ENCODE data around the gene HIP1. TPM values are rescaled to one million over a fixed set of nuclear protein-coding genes. Genes with fewer than 3 reads are reported as not detected.
"Not testable (repeated sequence)": the region's sequence is repeated elsewhere in the genome, so short reads cannot be mapped to it uniquely, and the experiment has no call there.

The HIP1 gene
- total RNA-seq, 1 donor from 2014 or later = 15.6 TPM

DNA sequence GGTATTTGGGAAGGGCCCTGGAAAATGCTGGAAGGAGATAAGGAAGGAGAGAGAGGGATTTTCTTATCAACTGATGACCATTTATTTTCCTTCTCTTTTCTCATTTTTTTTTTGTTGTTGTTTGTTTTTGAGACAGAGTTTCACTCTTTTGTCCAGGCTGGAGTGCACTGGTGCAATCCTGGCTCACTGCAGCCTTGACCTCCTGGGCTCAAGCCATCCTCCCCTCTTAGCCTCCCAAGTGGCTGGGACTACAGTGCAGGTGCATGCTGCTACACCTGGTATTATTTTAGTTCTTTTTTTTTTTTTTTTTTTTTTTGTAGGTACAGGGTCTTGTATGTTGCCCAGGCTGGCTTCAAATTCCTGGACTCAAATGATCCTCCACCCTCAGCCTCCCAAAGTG is 52.2 kb downstream of the HIP1 start:
- no peak for DNase-seq (ENCODE audit: low read depth, low spot score)

DNA sequence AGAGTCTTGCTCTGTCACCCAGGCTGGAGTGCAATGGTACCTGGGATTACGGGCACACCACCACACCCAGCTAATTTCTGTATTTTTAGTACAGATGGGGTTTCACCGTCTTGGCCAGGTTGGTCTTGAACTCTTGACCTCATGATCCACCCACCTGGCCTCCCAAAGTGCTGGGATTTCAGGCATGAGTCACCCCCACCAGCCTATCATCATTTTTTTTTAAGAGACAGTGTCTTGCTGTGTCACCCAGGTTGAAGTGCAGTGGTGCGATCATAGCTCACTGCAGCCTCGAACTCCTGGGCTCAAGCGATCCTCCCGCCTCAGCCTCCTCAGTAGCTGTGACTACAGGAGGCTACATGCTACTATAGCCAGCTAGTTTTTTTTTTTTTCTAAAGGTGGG is 56.7 kb downstream of the HIP1 start:
- DNase-seq (ENCODE audit: low read depth, low spot score) = not testable (repeated sequence)

DNA sequence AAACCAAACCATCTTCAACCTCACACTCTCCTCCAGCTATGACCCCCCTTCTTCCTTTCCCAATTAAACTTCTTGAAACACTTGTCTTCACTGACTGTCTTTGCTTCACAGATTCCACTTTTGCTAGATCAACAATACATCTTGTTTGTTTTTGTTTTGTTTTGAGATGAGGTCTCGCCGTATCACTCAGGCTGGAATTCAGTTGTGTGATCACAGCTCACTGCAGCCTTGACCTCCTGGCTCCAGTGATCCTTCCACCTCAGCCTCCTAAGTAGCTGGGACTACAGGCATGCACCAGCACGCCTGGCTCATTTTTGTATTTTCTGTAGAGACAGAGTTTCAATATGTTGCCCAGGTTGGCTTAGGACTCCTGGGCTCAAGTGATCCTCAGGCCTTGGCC is 59.7 kb downstream of the HIP1 start:
- DNase-seq (ENCODE audit: low read depth, low spot score) = no peak

DNA sequence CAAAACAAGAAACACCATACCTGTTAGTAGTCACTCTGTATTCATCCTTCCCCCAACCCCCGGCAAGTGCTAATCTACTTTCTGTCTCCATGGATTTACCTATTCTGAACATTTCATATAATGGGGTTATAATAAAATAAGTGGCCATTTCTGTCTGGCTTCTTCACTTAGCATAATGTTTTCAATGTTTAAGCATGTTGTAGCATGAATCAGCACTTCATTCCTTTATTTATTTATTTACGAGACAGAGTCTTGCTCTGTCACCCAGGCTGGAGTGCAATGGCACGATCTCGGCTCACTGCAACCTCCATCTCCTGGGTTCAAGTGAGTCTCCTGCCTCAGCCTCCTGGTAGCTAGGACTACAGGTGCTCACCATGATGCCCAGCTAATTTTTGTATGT is 69.2 kb downstream of the HIP1 start:
- DNase-seq (ENCODE audit: low read depth, low spot score) = no peak

DNA sequence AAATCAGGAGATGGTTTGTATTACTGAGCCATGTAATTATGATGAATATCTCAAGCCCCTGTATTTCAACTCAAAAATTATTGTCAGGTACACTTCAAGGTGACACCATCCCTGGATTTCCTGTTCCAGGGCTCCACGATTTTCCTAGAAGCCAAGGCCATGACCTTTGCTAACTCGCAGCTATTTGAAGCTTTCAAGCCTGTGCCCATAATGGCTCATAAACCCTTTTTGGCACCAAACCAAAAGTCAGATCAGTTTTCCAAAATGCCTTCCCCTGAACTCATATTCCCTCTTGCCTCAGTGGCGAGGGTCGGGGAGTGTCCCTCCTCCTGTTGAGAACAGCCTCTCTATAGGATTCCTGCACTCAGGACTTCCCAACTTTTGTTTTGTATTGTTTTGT is 70.8 kb downstream of the HIP1 start:
- DNase-seq (ENCODE audit: low read depth, low spot score) = no peak

DNA sequence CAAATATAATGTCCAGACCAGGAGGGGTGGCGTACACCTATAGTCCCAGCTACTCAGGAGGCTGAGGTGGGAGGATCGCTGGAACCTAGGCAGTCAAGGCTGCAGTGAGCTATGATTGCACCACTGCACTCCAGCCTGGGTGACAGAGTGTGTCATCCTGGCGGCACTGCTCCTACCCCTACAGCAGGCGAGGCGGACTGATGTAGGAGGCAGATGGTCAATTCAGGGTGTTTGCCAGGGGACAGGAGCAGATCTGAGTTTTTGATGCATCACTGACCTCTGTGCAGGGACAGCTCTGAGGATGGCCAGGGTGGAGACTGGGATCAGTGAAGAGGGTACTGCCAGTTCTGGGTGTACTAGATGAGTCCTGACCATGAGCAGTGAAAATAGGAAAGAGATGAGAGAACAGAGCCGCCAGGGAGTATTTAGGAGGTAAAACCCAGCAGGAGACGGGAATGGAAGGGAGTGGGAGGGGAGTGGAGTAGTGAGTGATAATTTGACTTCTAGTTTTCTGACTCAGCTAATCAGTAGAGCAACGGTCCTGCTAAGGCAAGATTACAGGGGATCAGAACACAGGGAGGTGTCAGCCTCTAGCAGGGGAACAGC is 75.3 kb downstream of the HIP1 start:
- no peak for DNase-seq (ENCODE audit: low read depth, low spot score)

DNA sequence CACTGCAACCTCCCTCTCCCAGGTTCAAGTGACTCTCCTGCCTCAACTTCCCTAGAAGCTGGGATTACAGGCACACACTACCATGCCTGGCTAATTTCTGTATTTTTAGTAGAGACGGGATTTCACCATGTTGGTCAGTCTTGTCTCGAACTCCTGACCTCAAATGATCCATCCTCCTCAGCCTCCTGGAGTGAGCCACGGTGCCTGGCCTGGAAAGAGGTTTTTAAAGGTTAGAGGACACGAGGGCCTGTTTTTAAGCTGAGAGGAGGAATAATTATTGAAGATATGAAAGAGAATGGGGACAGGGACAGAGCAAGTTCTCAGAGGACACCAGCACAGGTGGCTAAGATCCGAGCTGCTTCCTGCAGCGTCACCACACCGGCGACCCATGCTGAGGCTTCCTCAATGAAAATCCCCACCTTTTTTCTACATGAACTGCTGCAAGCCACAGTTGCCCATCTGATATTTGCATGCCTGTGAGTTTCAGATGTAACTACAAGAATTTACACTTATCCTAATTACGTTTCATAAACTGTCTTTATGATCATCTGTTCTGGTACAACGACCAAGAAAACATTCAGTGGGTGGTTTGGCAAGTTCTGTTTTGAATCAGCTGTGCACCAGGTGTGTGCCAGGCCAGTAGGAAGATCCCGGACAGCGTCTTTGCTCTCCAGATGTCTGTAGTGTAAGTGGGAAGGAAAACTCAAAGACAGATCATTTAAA is 76.0 kb downstream of the HIP1 start:
- DNase-seq (ENCODE audit: low read depth, low spot score) = no peak

DNA sequence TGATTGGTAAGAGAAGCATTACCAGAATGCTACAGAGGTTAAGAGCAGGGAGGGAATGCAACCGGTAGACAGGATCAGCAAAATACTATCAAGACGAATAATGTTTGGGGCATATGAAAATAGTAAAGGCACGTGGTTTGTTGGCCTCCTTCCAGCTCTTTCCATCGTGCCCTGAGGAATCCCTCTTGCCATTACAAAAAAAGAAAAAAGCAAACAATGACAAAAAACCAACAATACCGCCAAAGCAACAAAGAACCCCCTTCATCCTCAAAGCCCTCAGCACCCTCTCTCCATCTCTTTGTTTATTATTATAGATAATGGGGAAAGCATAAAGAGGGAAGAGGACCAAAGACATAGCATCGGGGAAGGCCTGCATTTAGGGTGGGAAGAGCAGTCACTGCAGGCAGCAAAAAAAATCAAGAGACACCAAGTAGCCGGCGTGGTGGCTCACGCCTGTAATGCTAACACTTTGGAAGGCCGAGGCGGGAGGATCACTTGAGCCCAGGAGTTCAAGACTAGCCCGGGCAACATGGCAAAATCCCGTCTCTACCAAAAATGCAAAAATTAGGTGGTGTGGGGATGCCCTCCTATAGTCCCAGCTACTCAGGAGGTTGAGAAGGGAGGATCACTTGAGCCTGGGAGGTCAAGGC is 78.0 kb downstream of the HIP1 start:
- DNase-seq (ENCODE audit: low read depth, low spot score) = no peak

DNA sequence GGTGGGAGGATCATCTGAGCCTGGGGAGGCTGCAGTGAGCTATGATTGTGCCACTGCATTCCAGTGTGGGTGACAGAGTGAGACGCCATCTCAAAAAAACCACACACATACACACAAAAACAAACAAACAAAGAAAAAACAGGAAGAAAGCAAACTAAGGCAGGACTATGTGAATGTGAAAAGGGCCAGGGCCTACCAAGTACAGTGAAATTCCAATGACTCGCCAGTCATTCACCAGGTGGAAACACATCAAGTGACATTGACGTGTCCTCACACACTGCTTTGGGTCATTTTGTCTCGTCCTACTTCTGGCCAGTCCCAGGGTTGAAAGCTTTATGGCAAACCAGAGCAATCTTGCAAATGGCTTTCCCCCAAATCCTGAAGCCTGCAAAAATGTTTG is 79.9 kb downstream of the HIP1 start:
- DNase-seq (ENCODE audit: low read depth, low spot score) = no peak

DNA sequence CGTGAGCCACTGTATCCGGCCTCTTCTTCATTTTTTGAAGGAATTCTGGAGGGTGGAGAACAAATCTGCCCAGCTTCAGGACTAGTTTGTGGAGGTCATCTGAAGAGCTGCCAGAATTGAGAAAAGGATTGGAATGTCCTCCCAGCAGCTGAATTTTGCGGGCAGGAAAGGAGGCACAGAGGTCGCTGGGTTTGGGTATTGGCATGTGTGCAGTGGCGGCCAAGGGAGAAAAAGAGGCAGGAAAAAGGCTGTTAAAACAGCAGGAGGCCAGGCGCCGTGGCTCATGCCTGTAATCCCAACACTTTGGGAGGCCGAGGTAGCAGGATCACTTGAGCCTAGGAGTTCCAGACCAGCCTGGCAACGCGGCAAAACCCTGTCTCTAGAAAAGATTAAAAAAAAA is 80.4 kb downstream of the HIP1 start:
- no peak for DNase-seq (ENCODE audit: low read depth, low spot score)

DNA sequence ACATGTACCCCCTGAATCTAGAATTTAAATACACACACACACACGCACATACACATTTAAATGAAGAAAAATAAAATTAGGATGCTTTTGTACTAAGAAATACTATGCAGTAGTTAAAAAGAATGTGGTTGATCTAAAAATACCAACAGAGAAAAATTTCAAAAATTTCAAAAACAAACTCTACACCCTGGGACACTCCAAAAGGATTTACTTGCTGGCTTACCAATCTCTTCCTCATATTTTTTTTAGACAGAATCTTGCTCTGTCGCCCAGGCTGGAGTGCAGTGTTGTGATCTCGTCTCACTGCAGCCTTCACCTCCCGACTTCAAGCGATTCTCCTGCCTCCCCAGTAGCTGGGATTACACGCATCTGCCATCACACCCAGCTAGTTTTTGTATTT is 80.9 kb downstream of the HIP1 start:
- DNase-seq (ENCODE audit: low read depth, low spot score) = no peak

DNA sequence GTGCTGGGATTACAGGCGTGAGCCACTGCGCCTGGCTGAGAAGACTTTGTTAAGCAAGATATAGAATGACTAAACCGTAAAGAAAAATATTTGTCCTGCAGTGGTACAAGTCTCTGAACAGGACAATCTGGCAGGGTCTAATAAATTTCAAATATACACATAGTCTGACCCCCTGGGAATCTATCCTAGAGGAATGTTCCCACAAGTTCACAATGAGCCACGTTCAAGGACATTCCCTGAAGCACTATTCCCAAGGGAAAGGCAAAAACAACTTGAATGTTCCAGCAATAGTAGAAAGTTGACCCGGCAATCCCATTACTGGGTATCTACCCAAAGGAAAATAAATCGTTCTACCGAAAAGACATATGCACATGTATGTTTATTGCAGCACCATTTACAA is 82.0 kb downstream of the HIP1 start:
- no peak for DNase-seq (ENCODE audit: low read depth, low spot score)

DNA sequence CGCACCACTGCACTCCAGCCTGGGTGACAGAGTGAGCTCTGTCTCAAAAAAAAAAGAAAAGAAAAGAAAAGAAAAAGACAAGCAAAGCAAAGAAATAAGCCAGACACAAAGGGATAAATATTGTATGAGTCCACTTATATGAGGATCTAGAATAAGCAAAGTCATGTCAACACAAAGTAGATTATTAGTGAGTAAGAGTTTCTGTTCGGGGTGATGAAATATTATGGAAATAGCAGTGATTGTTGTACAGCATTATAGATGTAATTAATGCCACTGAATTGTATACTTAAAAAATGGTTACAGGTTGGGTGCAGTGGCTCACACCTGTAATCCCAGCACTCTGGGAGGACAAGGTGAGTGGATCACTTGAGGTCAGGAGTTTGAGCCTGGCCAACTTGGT is 83.2 kb downstream of the HIP1 start:
- DNase-seq (ENCODE audit: low read depth, low spot score) = no peak

DNA sequence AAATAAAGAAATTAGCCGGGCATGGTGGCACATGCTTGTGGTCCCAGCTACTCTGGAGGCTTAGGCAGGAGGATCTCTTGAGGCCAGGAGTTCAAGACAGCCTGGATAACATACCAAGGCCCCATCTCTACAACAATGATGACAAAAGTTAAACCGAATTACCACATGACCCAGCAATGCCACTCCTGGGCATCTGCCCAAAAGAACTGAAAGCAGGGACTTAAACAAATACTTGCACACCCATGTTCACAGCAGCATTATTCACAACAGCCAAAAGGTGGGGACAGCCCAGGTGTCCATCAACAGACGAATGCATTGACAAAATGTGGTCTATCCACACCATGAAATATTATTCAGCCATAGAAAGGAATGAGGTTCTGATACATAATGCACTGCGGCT is 83.9 kb downstream of the HIP1 start:
- no peak for DNase-seq (ENCODE audit: low read depth, low spot score)

DNA sequence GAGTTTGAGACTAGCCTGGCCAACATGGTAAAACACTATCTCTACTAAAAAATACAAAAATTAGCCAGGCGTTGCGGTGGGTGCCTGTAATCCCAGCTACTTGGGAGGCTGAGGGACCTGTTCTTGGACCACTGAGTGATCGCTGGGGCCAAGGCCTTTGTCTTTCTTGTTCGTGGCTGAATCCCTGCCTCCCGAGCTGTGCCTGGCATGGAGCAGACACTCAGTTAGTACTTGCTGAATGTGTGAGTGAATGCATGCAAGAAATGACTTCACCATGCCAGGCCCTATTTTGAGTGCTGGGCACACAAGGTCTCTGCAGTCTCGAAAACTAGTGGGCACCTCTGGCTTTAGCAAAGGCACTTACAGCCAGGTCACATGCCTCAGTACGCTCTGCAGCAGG is 85.1 kb downstream of the HIP1 start:
- DNase-seq (ENCODE audit: low read depth, low spot score) = no peak

DNA sequence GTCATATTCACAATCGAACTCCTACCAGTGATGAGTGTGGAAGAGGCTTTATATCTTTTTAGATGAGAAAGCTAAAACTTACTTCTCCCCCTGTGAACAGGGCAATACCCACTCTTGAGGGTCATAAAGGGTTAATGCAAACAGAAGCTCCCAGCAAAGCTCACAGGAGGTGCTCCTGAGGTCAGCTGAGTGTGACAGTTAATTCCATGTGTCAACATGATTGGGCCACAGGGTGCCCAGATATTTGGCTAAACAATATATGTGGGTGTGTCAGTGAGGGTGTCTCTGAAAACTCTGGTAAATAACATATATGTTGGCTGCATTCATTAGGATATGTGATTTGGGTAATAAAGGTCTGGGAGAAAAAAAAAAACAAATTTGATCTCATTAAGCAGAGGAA is 86.0 kb downstream of the HIP1 start:
- DNase-seq (ENCODE audit: low read depth, low spot score) = no peak

DNA sequence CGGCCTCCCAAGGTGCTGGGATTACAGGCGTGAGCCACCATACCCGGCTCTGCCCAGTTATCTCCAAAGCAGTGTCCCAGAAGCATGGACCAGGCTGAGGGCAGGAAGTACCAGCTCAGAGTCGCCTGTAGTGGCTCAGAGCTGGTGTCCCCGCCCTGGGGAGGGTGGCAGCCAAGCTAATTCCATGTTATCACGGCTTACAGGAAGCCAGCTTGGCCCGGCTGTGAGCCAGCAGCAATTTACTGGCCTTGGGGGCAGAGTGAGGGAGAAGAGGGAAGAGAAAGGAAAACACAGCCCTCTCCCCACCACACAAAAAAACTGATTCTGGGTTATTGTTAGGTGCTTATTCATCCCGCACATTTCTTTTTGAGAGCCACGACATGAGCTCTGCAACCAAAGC is 88.1 kb downstream of the HIP1 start:
- peak; percentile 41 for DNase-seq (ENCODE audit: low read depth, low spot score)

DNA sequence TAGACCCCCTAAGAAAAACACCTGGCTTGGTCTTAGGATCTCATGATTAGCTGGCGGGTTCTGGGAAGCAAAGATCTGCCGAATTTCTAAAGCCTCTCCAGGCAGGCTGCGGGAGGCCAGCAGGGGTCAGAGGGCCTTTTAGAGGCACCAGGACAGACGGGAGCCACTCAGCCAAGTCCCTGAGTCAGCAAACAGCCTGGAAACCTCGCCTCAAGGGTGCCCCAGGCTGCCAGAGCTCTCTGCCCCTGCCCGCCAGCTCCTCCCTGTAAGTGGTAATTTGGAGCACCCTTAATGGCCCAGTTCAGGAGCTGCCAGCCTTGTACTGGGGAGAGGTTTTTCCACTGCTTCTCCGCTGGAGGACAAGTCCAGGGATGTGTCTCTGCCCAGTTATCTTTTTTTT is 88.7 kb downstream of the HIP1 start:
- no peak for DNase-seq (ENCODE audit: low read depth, low spot score)

DNA sequence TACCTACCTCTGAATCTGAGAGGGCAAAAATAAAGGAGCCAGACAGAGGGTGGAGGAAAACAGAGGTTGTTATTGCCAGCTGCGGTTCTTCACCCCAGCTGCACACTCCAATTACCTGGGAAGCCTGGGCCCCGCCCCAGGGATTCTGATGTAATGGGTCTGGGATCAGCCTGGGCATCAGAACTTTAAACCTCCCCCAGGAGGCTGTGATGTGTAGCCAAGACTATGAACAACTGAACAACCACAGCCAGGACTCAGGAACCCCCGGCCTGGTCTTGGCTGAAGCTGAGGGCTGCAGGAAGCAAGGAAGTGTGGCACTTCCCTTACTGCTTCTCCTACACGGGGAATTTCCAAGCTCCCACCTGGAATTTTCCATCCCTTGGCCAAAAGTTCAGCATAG is 89.3 kb downstream of the HIP1 start:
- peak; percentile 30 for DNase-seq (ENCODE audit: low read depth, low spot score)

DNA sequence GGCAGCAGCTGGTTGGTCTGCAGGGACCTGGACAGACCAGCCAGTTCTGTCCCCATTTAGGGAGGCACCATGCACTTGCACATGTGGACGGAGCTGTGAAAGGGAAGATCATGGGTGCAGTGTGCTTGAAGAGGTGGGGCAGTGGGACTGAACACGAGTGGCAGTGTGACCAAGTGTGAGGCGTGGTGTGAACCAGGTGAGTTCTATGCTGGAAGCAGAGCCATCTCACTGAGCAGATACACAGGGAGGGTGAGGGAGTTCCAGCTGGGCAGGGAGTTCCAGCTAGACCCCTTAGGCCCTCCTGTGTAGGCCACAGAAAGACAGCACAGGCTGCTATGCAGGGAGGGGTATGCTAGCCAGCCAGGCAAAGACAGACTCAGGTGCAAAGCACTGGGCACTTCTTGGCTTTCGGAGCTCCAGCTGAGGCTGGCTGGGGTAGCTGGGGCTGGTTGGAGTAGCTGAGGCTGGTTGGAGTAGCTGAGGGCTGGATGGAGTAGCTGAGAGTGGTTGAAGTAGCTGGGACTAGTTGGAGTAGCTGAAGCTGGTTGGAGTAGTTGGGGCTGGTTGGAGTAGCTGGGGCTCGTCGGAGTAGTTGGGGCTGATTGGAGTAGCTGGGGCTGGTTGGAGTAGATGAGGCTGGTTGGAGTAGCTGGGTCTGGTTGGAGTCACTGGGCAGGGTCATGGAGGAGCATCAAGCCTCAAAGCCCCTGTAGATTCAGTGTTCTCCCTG is 90.9 kb downstream of the HIP1 start:
- no peak for DNase-seq (ENCODE audit: low read depth, low spot score)

DNA sequence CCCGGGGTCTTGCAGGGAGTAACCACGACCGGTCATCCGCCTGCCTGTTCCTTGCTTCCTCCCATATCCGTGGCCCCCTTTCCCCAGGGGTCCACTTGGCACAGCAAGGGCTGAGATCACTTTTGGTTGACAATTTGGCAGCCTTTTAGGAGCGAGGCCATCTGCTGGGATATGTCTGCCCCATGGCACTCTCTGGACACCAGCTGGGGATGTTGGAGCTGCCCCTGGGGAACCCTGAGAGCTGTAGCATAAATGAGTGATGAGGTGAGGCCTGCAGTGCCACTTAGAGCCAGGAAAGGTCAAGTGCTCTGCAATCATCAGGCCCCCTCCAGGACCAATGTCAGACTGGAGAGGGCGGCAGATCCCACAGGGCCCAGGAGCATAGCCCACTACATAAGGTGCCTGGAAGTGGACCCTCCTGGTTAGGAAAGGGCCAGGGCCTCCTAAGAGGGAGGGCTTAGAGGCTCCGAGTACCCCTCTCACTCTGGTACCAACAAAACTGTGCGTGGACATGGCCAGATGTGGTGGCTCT is 92.1 kb downstream of the HIP1 start:
- no peak for DNase-seq (ENCODE audit: low read depth, low spot score)

DNA sequence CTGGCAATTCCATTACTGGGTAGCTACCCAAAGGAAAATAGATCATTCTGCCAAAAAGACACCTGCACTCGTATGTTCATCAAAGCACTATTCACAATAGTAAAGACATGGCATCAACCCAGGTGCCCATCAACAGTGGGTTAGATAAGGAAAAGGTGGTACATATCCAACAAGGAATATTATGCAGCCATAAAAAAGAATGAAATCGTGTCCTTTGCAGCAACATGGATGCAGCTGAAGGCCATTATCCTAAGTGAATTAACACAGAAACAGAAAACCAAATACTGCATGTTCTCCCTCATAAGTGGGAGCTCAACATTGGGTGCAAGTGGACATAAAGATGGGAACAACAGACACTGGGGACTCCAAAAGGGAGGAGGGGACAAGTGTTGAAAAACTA is 93.2 kb downstream of the HIP1 start:
- no peak for DNase-seq (ENCODE audit: low read depth, low spot score)
